Panc1 (cell line): Measurements from ENCODE around the gene NEGR1.

ENCODE experiments used
- POLR2AphosphoS5 ChIP-seq: IDR thresholded peaks from 2 replicates; pipeline ENCODE4 v1.6.1; 2012; ENCODE audit warnings: mild to moderate bottlenecking, low read depth, low read length, moderate library complexity
- SIN3A ChIP-seq: IDR thresholded peaks from 2 replicates; pipeline ENCODE4 v1.6.1; 2012; ENCODE audit warnings: low read depth, mild to moderate bottlenecking, low read length, moderate library complexity, borderline replicate concordance; ENCODE audit not compliant: insufficient read depth
- TCF7L2 ChIP-seq: IDR thresholded peaks from 2 replicates; pipeline ENCODE4 v1.6.1; 2011; ENCODE audit warnings: mild to moderate bottlenecking, low read depth, low read length, inconsistent platforms
- TF ChIP-seq, protein P1 (sequence below): fragments of 450-650 bp; IDR thresholded peaks from 2 replicates; pipeline ENCODE4 v1.5.1; 2017; ENCODE audit warnings: mild to moderate bottlenecking
- TF ChIP-seq, protein P2 (sequence below), 2 experiments: IDR thresholded peaks; 2 replicates each; pipeline ENCODE4 v1.6.1; 2011 to 2012; ENCODE audit warnings: low read depth in 2 of 2, control low read depth in 1 of 2, low read length in 1 of 2, mild to moderate bottlenecking in 1 of 2, moderate library complexity in 1 of 2; ENCODE audit not compliant: insufficient read depth in 1 of 2

DNA sequence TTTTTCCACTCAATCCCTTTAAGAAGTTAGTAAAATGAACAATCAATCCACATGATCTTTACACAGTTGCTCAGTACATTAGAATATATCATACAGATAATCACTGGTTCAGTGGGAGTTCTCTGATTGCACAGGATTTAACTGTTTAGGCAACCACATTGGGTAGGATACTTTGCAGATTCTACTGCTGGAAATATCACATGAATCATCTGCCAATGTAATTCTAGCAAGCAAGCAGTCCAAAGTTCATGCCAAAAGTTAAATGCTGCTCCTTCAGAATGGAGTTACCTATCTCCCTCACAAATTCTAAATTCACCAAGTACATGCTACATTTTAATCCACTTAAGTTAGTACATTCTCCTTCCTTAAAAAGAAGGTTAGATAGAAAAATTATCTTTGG lies 52.4 kb downstream of the NEGR1 start:
- no peak for TF ChIP-seq POLR2AphosphoS5
- TF ChIP-seq, protein P1, sequence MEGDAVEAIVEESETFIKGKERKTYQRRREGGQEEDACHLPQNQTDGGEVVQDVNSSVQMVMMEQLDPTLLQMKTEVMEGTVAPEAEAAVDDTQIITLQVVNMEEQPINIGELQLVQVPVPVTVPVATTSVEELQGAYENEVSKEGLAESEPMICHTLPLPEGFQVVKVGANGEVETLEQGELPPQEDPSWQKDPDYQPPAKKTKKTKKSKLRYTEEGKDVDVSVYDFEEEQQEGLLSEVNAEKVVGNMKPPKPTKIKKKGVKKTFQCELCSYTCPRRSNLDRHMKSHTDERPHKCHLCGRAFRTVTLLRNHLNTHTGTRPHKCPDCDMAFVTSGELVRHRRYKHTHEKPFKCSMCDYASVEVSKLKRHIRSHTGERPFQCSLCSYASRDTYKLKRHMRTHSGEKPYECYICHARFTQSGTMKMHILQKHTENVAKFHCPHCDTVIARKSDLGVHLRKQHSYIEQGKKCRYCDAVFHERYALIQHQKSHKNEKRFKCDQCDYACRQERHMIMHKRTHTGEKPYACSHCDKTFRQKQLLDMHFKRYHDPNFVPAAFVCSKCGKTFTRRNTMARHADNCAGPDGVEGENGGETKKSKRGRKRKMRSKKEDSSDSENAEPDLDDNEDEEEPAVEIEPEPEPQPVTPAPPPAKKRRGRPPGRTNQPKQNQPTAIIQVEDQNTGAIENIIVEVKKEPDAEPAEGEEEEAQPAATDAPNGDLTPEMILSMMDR = no peak
- no peak for TF ChIP-seq TCF7L2
- TF ChIP-seq SIN3A = no peak
- TF ChIP-seq, protein P2, sequence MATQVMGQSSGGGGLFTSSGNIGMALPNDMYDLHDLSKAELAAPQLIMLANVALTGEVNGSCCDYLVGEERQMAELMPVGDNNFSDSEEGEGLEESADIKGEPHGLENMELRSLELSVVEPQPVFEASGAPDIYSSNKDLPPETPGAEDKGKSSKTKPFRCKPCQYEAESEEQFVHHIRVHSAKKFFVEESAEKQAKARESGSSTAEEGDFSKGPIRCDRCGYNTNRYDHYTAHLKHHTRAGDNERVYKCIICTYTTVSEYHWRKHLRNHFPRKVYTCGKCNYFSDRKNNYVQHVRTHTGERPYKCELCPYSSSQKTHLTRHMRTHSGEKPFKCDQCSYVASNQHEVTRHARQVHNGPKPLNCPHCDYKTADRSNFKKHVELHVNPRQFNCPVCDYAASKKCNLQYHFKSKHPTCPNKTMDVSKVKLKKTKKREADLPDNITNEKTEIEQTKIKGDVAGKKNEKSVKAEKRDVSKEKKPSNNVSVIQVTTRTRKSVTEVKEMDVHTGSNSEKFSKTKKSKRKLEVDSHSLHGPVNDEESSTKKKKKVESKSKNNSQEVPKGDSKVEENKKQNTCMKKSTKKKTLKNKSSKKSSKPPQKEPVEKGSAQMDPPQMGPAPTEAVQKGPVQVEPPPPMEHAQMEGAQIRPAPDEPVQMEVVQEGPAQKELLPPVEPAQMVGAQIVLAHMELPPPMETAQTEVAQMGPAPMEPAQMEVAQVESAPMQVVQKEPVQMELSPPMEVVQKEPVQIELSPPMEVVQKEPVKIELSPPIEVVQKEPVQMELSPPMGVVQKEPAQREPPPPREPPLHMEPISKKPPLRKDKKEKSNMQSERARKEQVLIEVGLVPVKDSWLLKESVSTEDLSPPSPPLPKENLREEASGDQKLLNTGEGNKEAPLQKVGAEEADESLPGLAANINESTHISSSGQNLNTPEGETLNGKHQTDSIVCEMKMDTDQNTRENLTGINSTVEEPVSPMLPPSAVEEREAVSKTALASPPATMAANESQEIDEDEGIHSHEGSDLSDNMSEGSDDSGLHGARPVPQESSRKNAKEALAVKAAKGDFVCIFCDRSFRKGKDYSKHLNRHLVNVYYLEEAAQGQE (IDR thresholded peaks at IDR 0.05; ENCODE audit: insufficient read depth in 1 of 2, low read depth in 2 of 2, low read length in 1 of 2) = no peak
